CD4-positive, alpha-beta T cell treated with Interleukin-21 for 1 hour (primary cell): Measurements from ENCODE around the gene TUBA3D.
"Not testable (repeated sequence)": the region's sequence is repeated elsewhere in the genome, so short reads cannot be mapped to it uniquely, and the experiment has no call there.

Source experiments
- DNase-seq: peaks from one replicate; pipeline ENCODE4 v3.0.0-alpha.2; 2020

TUBA3D gene

GRCh38 chr2:131484906-131485460 lies 9.1 kb downstream of the TUBA3D start:
- DNase-seq: not testable (repeated sequence)

- DNase-seq: not testable (repeated sequence)
Observed at GRCh38 chr2:131486201-131486902, 10.4 kb downstream of the TUBA3D start.

- DNase-seq: no peak
Observed at GRCh38 chr2:131488306-131489205, 12.6 kb downstream of the TUBA3D start.

GRCh38 chr2:131490616-131491468 lies 14.9 kb downstream of the TUBA3D start:
- peak; percentile 30 for DNase-seq

GRCh38 chr2:131491469-131491836 lies 15.5 kb downstream of the TUBA3D start:
- not testable (repeated sequence) for DNase-seq

GRCh38 chr2:131492015-131492417 lies 16.1 kb downstream of the TUBA3D start, which contains the start of gene MZT2A:
TSS of gene MZT2A (minus strand) at chr2:131492397. CDS start at chr2:131492376, 21 bp downstream.
- not testable (repeated sequence) for DNase-seq

GRCh38 chr2:131492418-131493198 lies 16.7 kb downstream of the TUBA3D start:
- DNase-seq: peak; percentile 93

GRCh38 chr2:131493199-131493968 lies 17.5 kb downstream of the TUBA3D start:
- no peak for DNase-seq

- DNase-seq: not testable (repeated sequence)
Observed at GRCh38 chr2:131495506-131495905, 19.6 kb downstream of the TUBA3D start.

- DNase-seq: not testable (repeated sequence)
Observed at GRCh38 chr2:131498321-131498973, 22.5 kb downstream of the TUBA3D start.

GRCh38 chr2:131503587-131503986 lies 27.7 kb downstream of the TUBA3D start:
- not testable (repeated sequence) for DNase-seq

- DNase-seq: not testable (repeated sequence)
Observed at GRCh38 chr2:131504082-131504750, 28.3 kb downstream of the TUBA3D start.

- DNase-seq: no peak
Observed at GRCh38 chr2:131509615-131510014, 33.7 kb downstream of the TUBA3D start.

GRCh38 chr2:131511291-131511968 lies 35.5 kb downstream of the TUBA3D start:
- DNase-seq: not testable (repeated sequence)

- DNase-seq: not testable (repeated sequence)
Observed at GRCh38 chr2:131511969-131512870, 36.3 kb downstream of the TUBA3D start.

- not testable (repeated sequence) for DNase-seq
Observed at GRCh38 chr2:131514408-131515166, 38.7 kb downstream of the TUBA3D start.

GRCh38 chr2:131515235-131515634 lies 39.3 kb downstream of the TUBA3D start:
- not testable (repeated sequence) for DNase-seq
